Measurements from ENCODE around the gene ATG7.
"Not testable (repeated sequence)": the region's sequence is repeated elsewhere in the genome, so short reads cannot be mapped to it uniquely, and the experiment has no call there.

Gene ATG7

DNA sequence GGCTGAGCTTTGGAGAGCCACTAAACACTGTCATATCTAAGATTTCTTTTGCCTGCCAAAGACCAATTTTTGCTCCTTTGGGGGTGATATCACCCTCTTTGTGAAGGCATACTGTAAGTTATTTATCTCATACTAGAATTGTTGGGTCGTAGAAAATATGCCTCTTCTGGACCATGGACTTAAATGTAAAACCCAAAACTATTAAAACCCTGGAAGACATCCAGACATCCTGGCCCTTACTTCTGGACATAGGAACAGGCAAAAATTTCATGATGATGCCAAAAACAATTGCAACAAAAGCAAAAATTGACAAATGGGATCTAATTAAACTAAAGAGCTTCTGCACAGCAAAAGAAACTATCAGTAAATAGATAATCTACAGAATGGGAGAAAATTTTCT, 172.2 kb downstream of the ATG7 start:
- Histone ChIP-seq H3K4me3 (replicated peaks; ENCODE audit: insufficient read depth, low read length) (no peak overlapping the region), H3K27ac (replicated peaks) (no peak overlapping the region), H3K27me3 (ENCODE audit: insufficient read depth, poor library complexity, severe bottlenecking) (no peaks in the 10 kb centered on the region)
- no peak for DNase-seq (ENCODE audit: low read depth in 1 of 2, low spot score in 1 of 2)
- TF ChIP-seq, protein P1, sequence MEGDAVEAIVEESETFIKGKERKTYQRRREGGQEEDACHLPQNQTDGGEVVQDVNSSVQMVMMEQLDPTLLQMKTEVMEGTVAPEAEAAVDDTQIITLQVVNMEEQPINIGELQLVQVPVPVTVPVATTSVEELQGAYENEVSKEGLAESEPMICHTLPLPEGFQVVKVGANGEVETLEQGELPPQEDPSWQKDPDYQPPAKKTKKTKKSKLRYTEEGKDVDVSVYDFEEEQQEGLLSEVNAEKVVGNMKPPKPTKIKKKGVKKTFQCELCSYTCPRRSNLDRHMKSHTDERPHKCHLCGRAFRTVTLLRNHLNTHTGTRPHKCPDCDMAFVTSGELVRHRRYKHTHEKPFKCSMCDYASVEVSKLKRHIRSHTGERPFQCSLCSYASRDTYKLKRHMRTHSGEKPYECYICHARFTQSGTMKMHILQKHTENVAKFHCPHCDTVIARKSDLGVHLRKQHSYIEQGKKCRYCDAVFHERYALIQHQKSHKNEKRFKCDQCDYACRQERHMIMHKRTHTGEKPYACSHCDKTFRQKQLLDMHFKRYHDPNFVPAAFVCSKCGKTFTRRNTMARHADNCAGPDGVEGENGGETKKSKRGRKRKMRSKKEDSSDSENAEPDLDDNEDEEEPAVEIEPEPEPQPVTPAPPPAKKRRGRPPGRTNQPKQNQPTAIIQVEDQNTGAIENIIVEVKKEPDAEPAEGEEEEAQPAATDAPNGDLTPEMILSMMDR (IDR thresholded peaks at IDR 0.05; ENCODE audit: insufficient read depth, low read length) = no peak
- TF ChIP-seq GABPA (IDR thresholded peaks at IDR 0.05; ENCODE audit: low read depth) (no peak), SPI1 (IDR thresholded peaks at IDR 0.05; ENCODE audit: borderline replicate concordance, low read depth) (no peak), POLR2AphosphoS5 (IDR thresholded peaks at IDR 0.05; ENCODE audit: low read depth) (no peak)
- TF ChIP-seq, protein P2, sequence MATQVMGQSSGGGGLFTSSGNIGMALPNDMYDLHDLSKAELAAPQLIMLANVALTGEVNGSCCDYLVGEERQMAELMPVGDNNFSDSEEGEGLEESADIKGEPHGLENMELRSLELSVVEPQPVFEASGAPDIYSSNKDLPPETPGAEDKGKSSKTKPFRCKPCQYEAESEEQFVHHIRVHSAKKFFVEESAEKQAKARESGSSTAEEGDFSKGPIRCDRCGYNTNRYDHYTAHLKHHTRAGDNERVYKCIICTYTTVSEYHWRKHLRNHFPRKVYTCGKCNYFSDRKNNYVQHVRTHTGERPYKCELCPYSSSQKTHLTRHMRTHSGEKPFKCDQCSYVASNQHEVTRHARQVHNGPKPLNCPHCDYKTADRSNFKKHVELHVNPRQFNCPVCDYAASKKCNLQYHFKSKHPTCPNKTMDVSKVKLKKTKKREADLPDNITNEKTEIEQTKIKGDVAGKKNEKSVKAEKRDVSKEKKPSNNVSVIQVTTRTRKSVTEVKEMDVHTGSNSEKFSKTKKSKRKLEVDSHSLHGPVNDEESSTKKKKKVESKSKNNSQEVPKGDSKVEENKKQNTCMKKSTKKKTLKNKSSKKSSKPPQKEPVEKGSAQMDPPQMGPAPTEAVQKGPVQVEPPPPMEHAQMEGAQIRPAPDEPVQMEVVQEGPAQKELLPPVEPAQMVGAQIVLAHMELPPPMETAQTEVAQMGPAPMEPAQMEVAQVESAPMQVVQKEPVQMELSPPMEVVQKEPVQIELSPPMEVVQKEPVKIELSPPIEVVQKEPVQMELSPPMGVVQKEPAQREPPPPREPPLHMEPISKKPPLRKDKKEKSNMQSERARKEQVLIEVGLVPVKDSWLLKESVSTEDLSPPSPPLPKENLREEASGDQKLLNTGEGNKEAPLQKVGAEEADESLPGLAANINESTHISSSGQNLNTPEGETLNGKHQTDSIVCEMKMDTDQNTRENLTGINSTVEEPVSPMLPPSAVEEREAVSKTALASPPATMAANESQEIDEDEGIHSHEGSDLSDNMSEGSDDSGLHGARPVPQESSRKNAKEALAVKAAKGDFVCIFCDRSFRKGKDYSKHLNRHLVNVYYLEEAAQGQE (IDR thresholded peaks at IDR 0.05; ENCODE audit: insufficient replicate concordance, low read depth) = no peak

- H3K27me3 ChIP-seq (ENCODE audit: insufficient read depth, poor library complexity, severe bottlenecking); DNase-seq (ENCODE audit: low read depth in 1 of 2, low spot score in 1 of 2); H3K4me3 ChIP-seq (replicated peaks; ENCODE audit: insufficient read depth, low read length); H3K27ac ChIP-seq (replicated peaks): not testable (repeated sequence)
These were observed 173.0 kb downstream of the ATG7 start for GRCh38 chr3:11445193-11445592.

DNA sequence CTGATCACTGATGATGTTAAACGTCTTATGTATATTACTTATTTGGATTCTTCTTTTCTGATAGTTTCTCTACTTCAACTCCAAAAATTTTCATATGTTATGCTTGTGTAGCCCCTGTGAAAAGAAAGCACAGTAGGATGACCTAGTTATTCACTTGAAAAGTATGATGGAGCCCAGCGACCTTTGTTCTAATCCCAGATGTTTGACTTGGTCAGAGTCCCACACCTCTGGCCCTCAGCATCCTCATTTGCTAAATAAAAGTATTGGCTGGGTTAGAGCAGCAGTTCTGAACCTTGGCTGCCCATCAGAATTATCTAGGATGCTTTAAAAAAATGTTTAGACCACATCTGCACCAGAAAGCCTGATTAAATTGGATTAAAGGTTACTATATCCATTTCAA, 173.7 kb downstream of the ATG7 start:
- Histone ChIP-seq H3K27me3 (ENCODE audit: insufficient read depth, poor library complexity, severe bottlenecking) (no peaks in the 10 kb centered on the region), H3K27ac (replicated peaks) (no peak overlapping the region), H3K4me3 (replicated peaks; ENCODE audit: insufficient read depth, low read length) (no peak overlapping the region)
- TF ChIP-seq, protein P2 (IDR thresholded peaks at IDR 0.05; ENCODE audit: insufficient replicate concordance, low read depth) = no peak
- no peak for DNase-seq (ENCODE audit: low read depth in 1 of 2, low spot score in 1 of 2)

GRCh38 chr3:11447584-11448200, 175.5 kb downstream of the ATG7 start:
- Histone ChIP-seq H3K27me3 (ENCODE audit: insufficient read depth, poor library complexity, severe bottlenecking) (no peaks in the 10 kb centered on the region), H3K4me3 (replicated peaks; ENCODE audit: insufficient read depth, low read length) (no peak overlapping the region), H3K27ac (replicated peaks) (no peak overlapping the region)
- TF ChIP-seq, protein P1 (IDR thresholded peaks at IDR 0.05; ENCODE audit: insufficient read depth, low read length) = no peak
- TF ChIP-seq GABPA (IDR thresholded peaks at IDR 0.05; ENCODE audit: low read depth) (no peak), POLR2AphosphoS5 (IDR thresholded peaks at IDR 0.05; ENCODE audit: low read depth) (no peak), SPI1 (IDR thresholded peaks at IDR 0.05; ENCODE audit: borderline replicate concordance, low read depth) (no peak)
- TF ChIP-seq, protein P2 (IDR thresholded peaks at IDR 0.05; ENCODE audit: insufficient replicate concordance, low read depth) = no peak
- DNase-seq (ENCODE audit: low read depth in 1 of 2, low spot score in 1 of 2) = no peak

Measured in HL-60 (cell line).